ENCODE data around the gene RPS6KB1.

GRCh38 chr17:59848385-59848668, 44.6 kb upstream of the RPS6KB1 start:
- TF ChIP-seq CTCF (IDR thresholded peaks at IDR 0.05) (no peak), POLR2A (IDR thresholded peaks at IDR 0.05) (no peak)
